GM19324 (cell line): ENCODE results near the gene PAPSS2.
"Not testable (repeated sequence)": the region's sequence is repeated elsewhere in the genome, so short reads cannot be mapped to it uniquely, and the experiment has no call there.

ENCODE experiments used
- ATAC-seq: cut with Tn5 transposase; IDR thresholded peaks from one replicate; pipeline ENCODE4 v1.9.1; 2021; ENCODE audit warnings: mild to moderate bottlenecking, moderate library complexity; ENCODE audit not compliant: unreplicated experiment, low FRiP score

Gene PAPSS2

DNA sequence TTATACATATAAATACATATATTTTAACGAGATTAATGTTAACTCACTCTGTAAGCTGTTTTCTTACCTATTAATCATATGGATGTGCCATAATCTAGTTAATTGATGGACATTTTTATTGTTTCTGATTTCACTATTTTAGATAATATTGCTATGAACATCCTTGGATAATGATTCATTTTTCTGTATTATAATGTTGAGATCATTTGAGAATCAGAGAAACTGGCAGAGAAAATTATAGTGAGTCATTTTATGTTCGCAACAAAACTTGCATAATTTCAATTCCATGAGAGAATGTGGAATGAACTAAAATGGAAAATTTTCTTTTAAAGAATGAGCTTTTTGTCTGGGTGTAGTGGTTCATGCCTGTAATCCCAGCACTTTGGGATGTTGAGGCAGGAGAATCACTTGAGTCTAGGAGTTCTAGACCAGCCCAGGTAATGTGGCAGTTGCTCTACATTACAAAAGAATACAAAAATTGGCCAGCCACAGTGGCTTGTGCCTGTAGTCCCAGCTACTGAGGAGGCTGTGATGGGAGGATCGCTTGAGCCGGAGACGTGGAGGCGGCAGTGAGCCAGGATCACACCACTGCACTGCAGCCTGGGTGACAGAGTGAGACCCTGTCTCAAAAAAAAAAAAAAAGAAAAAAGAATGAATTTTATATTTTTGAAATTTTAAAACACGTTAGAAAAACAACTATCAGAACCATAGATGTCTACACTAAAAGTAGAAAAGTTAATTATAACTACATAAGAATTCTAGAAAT, 40.5 kb downstream of the PAPSS2 start:
- no peak for ATAC-seq

- no peak for ATAC-seq
Observed at GRCh38 chr10:87702260-87702972, 42.7 kb downstream of the PAPSS2 start.

- ATAC-seq = no peak
Observed at GRCh38 chr10:87702973-87703294, 43.3 kb downstream of the PAPSS2 start.

GRCh38 chr10:87703771-87704170, 44.1 kb downstream of the PAPSS2 start:
- no peak for ATAC-seq

- no peak for ATAC-seq
Observed at GRCh38 chr10:87705339-87705738, 45.7 kb downstream of the PAPSS2 start.

DNA sequence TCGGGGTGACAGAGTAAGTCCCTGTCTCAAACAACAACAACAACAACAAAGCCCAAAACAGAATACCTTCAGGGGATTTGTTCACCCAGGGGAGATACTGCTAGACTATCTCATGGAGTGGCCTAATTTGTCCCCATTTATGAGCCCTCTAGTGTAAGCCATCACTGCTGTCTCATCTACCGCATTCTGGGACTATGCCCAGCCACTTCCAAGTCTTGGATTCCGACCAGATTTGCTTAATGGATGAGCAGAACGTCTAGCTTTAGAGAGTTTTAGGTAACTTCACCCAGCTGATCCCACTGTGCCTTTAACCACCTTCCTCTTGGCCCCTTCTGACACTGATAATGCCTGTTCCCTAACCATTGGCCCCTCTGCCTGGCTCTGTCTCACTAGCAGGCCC, 47.1 kb downstream of the PAPSS2 start:
- ATAC-seq = no peak

GRCh38 chr10:87707254-87707653, 47.6 kb downstream of the PAPSS2 start:
- ATAC-seq = no peak

- ATAC-seq = no peak
Observed at GRCh38 chr10:87712913-87713616, 53.4 kb downstream of the PAPSS2 start.

DNA sequence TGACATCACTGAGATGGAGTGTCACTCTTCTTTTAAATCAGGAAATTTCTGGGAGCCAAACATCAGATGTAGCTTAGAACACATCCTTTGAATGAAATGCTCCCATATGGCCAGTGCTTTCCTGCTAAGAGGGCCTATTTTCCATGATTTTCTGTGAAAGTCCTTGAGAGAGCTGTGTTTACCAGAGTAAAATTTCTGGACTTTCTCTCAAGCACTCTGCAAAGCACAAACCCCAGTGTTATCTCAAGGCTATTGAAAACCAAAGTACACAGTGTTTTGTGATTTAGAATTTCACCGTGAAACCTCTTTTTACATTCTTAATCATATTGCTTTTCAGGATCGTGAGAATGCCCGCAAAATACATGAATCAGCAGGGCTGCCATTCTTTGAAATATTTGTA, 54.0 kb downstream of the PAPSS2 start:
- no peak for ATAC-seq

DNA sequence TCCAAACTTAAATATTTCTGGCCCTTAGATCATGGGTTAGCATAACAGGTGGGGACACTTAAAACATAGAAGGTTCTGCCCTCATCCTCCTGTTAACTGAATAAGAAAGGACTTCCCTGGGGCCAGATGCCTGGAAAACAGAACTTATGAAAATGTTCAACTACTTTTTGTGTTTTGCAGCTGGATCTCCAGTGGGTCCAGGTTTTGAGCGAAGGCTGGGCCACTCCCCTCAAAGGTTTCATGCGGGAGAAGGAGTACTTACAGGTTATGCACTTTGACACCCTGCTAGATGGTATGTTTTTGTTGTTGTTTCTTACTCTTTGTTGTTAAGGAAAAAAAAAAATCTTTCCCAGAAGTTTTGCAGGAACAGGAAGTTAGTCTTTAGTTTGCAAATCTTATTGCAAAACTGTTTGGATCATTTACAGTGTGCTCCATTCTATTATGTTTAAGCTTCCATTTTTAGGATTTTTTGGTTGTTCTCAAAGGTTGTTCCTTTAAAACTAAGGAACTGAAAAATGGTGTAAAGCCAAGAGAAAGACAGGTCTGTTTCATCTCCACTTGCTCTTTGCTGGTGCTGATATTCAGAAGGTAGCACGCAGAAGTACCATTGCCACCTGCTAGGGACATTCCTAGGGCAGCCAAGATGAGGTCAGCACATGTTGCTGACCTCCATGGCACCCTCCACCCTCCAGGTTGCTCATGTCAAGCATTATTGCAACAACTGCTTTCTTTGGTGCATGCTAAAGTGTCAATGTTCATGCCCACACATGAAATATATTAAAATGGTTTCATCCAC, 56.1 kb downstream of the PAPSS2 start:
- ATAC-seq = no peak

GRCh38 chr10:87716348-87716670, 56.6 kb downstream of the PAPSS2 start:
- ATAC-seq = no peak

DNA sequence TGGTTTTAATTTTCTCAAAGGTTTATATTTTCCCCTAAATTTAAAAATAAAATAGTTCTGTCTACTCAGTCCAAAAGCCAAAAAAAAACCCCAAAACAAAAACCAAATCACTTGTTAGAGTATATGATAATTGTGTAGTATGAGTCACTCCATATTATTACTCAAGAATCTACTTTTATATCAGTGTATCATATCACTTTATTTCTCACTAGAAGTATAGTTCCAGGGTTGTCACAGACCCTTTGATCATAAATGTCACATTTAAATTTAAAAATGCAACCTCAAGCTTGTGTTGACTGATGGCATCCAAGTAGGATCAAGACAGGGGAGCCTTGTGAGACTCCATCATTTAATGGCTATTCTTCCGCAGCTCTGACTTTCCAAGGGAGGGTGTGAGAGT, 61.0 kb downstream of the PAPSS2 start:
- no peak for ATAC-seq

DNA sequence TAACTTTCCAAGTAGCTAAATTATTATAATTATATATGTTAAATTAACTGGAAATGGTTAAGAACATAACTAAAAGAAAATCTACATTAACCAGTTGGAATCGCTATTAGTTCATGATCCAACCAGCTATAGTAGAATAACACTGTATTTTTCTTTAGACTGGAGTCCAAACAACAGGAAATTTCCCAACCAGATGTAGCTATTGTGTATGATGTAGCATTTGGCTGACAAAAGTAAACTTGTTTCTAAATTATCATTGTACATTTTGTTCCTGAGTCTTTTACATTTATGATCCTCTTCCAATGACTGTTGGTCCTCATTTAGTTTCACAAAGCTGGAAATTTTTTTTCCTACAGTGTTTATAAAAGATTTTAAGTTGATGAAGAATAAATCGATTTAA, 62.1 kb downstream of the PAPSS2 start:
- ATAC-seq = no peak

DNA sequence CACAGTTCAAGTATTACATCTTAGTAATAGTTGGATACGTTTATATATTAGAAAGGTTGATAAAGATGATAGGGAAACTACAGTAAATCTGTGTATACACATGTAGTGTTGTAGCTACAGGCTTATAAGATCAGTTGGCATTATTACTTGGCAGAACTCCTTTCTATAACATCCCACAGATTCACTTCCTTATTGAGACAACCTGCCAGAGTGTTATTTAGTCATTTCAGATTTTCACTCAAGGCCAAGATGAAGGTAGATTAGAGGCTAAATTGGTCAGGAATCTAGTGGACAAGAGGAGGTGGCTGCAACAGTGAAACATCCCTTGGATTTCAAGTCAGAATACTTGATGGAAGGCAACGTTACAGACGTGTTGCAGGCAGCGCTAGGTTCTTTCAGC, 63.0 kb downstream of the PAPSS2 start:
- ATAC-seq = no peak

DNA sequence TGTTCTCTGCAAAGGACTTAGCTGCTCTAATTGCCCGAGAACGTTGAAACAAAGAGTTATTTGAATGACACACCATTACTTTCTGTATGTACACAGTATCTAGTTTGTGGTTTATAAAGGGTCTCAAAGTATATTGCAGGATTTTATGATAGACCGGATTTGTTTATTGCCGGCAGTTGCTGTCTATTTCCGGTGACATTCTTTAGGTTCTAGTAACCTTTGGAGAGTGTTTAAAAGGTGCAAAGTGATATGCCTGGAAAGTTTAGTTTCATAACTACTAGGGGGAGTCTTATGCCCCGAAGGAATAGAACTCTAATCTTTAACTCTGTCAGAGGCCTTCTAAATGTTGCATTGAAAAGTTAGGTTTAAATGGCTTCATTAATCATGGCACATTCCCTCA, 63.8 kb downstream of the PAPSS2 start:
- ATAC-seq = no peak

- ATAC-seq = no peak
Observed at GRCh38 chr10:87724789-87725188, 65.1 kb downstream of the PAPSS2 start.

GRCh38 chr10:87729940-87730339, 70.3 kb downstream of the PAPSS2 start:
- no peak for ATAC-seq

DNA sequence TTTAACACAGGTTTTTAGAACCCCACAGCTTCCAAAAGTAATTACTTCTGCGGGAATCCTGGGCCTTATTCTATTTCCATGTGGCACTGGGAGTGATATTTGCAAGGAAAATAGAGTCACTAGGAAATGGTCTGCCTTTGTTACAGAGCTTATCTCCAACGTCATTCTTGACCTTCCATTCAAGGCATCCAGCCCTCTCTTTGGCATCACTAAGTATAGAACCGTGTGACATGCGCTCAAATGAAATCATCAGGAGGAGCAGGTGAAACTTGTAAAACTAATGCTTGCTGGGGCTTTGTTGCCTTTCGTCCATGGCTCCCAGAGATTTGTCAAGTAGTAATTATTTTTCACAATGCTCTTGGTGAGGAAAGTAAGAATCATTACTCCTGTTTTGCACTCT, 73.4 kb downstream of the PAPSS2 start:
- no peak for ATAC-seq

DNA sequence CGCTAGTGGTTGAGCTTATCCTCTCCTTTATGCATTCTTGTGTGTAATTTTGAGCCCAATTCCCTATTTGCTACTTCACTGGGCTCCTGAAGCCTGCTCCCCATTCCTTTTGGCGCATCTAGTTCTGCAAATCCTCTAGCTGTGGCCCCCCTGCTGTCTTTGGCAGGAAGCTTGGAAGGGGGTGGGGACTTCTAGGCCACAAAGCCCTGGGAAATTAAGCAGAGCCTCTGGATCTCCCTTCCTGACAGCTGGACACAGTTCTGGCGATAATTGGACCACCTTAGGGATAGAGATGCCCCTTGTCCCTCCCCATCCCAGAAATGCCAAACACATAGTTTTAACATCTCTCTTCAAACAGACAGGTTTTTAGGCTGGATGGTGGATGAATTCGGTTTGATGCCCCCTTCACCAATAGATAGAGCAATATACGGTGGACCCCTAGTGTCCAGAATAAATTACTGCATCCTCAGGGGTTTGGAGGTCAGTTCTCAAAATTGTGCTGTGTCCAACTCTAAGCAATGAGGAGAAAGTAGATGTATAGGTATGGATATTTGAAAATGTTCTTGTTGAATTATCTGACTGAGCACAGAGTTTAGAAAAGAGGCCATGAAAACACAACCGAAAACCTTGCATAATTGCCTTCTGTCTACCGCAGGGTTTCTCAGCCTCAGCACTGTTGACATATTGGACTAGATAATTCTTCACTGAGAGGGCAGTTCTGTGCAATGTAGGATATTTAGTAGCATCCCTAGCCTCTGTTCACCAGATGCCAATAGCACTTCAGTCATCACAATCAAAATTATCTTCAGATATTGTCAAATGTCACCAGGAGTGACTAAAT, 75.5 kb downstream of the PAPSS2 start:
- no peak for ATAC-seq

DNA sequence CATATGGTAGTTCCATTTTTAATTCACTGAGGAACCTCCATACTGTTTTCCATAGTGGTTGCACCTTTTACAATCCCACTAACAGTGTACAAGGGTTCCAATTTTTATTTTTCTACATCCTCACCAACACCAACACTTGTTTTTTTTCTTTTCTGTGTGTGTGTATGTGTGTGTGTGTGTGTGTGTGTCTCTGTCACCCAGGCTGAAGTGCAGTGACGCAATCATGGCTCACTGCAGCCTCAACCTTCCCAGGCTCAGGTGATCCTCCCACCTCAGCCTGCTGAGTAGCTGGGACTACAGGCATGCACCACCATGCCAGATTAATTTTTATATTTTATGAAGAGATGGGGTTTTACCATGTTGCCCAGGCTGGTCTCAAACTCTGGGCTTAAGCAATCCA, 78.6 kb downstream of the PAPSS2 start:
- not testable (repeated sequence) for ATAC-seq
